ENCODE results near the gene STARD13. TPM values are rescaled to one million over a fixed set of nuclear protein-coding genes. Genes with fewer than 3 reads are reported as not detected.

STARD13 gene
- total RNA-seq, 1 experiment from 2014 or later, result 4.1 TPM

GRCh38 chr13:33103457-33103856 lies 182.1 kb downstream of the STARD13 start:
- BruUV-seq (replicated peaks), result no TSS peak
- H3K4me3 ChIP-seq (replicated peaks in 1 of 2; ENCODE audit: low read depth in 1 of 2, low read length in 2 of 2), result no peak overlapping the region
- ChIA-PET POLR2A (no interaction called here), CTCF (no interaction called here), RAD21 (ENCODE audit: low non-redundant PET in 1 of 2, low total read pairs in 2 of 2, uncharacterized antibody in 2 of 2, unreplicated experiment in 2 of 2) (no interaction called here)
- no peaks in the 10 kb centered on the region for H3K79me2 ChIP-seq (ENCODE audit: insufficient read depth, low read length)
- no peak overlapping the region for H3K4me2 ChIP-seq (ENCODE audit: low read length)
- H4K20me1 ChIP-seq (ENCODE audit: insufficient read depth), result no peaks in the 10 kb centered on the region
- ATAC-seq, result no peak
- H3K4me1 ChIP-seq (ENCODE audit: control insufficient read depth in 1 of 2, insufficient read depth in 2 of 2, low read length in 2 of 2), result no peaks in the 10 kb centered on the region
- TF ChIP-seq SIN3A (IDR thresholded peaks at IDR 0.05; ENCODE audit: low read depth), result no peak
- no peak for TF ChIP-seq ZNF274 (IDR thresholded peaks at IDR 0.05; ENCODE audit: low read depth, low read length)
- TF ChIP-seq SRF (IDR thresholded peaks at IDR 0.05; ENCODE audit: low read depth), result no peak
- TF ChIP-seq CBX3 (IDR thresholded peaks at IDR 0.05; ENCODE audit: low read depth), result no peak
- TF ChIP-seq YY1 (IDR thresholded peaks at IDR 0.05; ENCODE audit: extremely low read depth, insufficient replicate concordance, low read depth, low read length), result no peak
- TF ChIP-seq RAD21 (IDR thresholded peaks at IDR 0.05; ENCODE audit: low read depth), result no peak
- no peak for TF ChIP-seq EGR1 (IDR thresholded peaks at IDR 0.05; ENCODE audit: low read depth)
- TF ChIP-seq EZH2phosphoT487 (IDR thresholded peaks at IDR 0.05; ENCODE audit: borderline replicate concordance), result no peak
- TF ChIP-seq EZH2 (IDR thresholded peaks at IDR 0.05), result no peak
- no peak for TF ChIP-seq SP1 (IDR thresholded peaks at IDR 0.05; ENCODE audit: low read depth)
- TF ChIP-seq TCF7L2 (IDR thresholded peaks at IDR 0.05; ENCODE audit: borderline replicate concordance, extremely low read depth, insufficient read depth, insufficient read length), result no peak
- no peak for TF ChIP-seq REST (IDR thresholded peaks at IDR 0.05; ENCODE audit: low read depth)
- no peak for TF ChIP-seq CEBPB (IDR thresholded peaks at IDR 0.05; ENCODE audit: low read depth)
- TF ChIP-seq POLR2A (IDR thresholded peaks at IDR 0.05; ENCODE audit: borderline replicate concordance, extremely low read depth, insufficient read depth, insufficient read length), result no peak
- no peak for TF ChIP-seq JUND (IDR thresholded peaks at IDR 0.05)
- H3K9me2 ChIP-seq (ENCODE audit: insufficient read depth), result no peaks in the 10 kb centered on the region
- intact Hi-C loops (cut with micrococcal nuclease), result no loop called here
- H3K36me3 ChIP-seq (ENCODE audit: control insufficient read depth in 1 of 2, insufficient read depth in 2 of 2, low read length in 2 of 2), result no peaks in the 10 kb centered on the region
- H3K27me3 ChIP-seq (ENCODE audit: insufficient read depth, low read length), result no peaks in the 10 kb centered on the region
- no peaks in the 10 kb centered on the region for H3K9me3 ChIP-seq (ENCODE audit: control insufficient read depth in 1 of 2, insufficient read depth in 1 of 2, low read depth in 1 of 2, low read length in 2 of 2)
- no peak for DNase-seq (ENCODE audit: low read depth, low spot score)
- no peak overlapping the region for H3K9ac ChIP-seq (ENCODE audit: low read length)
- H2AFZ ChIP-seq (ENCODE audit: low read depth, low read length, poor library complexity, severe bottlenecking), result no peak overlapping the region
- no peak overlapping the region for H3K27ac ChIP-seq (ENCODE audit: low read depth, low read length)
